Prostate gland (tissue), 2 donors: ENCODE data around the gene HOXC12. TPM values are rescaled to one million over a fixed set of nuclear protein-coding genes. Genes with fewer than 3 reads are reported as not detected.

ENCODE experiments used
- DNase-seq: peaks from one replicate; pipeline ENCODE4 v3.0.0-alpha.2; 2019; ENCODE audit warnings: low spot score
- H3K27ac ChIP-seq, 2 donors: fragments of 200-600 bp; sonication (generic); 2 replicates each; pipeline ENCODE4 v1.5.1; 2017 to 2019
- H3K27me3 ChIP-seq: fragments of 200-600 bp; sonication (generic); replicated peaks from 2 replicates; pipeline ENCODE4 v1.5.1; 2019; ENCODE audit not compliant: insufficient read depth
- H3K36me3 ChIP-seq, 2 donors: fragments of 200-600 bp; sonication (generic); 1 replicate in 1 of 2; 2 replicates in 1 of 2; pipeline versions ENCODE4 v1.5.1 to v1.8.1; 2017 to 2019
- H3K4me1 ChIP-seq: fragments of 200-600 bp; sonication (generic); replicated peaks from 2 replicates; pipeline ENCODE4 v1.5.1; 2019
- H3K4me3 ChIP-seq, 2 donors: fragments of 200-600 bp; sonication (generic); 2 replicates each; pipeline ENCODE4 v1.5.1; 2017 to 2019
- H3K9me3 ChIP-seq: fragments of 200-600 bp; sonication (generic); 2 replicates; pipeline ENCODE4 v1.5.1; 2017
- POLR2A ChIP-seq: fragments of 450-650 bp; IDR thresholded peaks from one replicate; pipeline ENCODE4 v1.6.1; 2016; ENCODE audit warnings: antibody characterized with exemption, mild to moderate bottlenecking
- POLR2AphosphoS5 ChIP-seq: sonication (generic); formaldehyde crosslinking; IDR thresholded peaks from one replicate; pipeline ENCODE4 v1.6.1; 2017; ENCODE audit warnings: antibody characterized with exemption
- WGBS: methylation state at CpG from one replicate; pipeline ENCODE4 v1.1.5; 2018; 5-methylcytosine and 5-hydroxymethylcytosine counted together
- intact Hi-C: fragments of 100-400 bp; cut with DNase I; formaldehyde crosslinking; loops from one replicate; pipeline ENCODE4 v1.14.2; 2022
- total RNA-seq, 2 donors: library from RNA; depleted of rRNA; stranded (reverse); fragments of >200 nt; gene quantifications; one replicate each; pipeline ENCODE4 v1.1.0, GENCODE V29; 2016
- TF ChIP-seq, protein P1 (sequence below), 4 experiments: fragments of 200-600 bp in 2 of 4; fragments of 450-650 bp in 2 of 4; sonication (generic) in 2 of 4; IDR thresholded peaks; 1 replicate in 3 of 4; 2 replicates in 1 of 4; pipeline ENCODE4 v1.5.1; 2016 to 2019; ENCODE audit warnings: antibody characterized with exemption in 4 of 4, mild to moderate bottlenecking in 2 of 4, moderate library complexity in 2 of 4

Gene HOXC12
- total RNA-seq, 2 donors from 2014 or later, result not detected

DNA sequence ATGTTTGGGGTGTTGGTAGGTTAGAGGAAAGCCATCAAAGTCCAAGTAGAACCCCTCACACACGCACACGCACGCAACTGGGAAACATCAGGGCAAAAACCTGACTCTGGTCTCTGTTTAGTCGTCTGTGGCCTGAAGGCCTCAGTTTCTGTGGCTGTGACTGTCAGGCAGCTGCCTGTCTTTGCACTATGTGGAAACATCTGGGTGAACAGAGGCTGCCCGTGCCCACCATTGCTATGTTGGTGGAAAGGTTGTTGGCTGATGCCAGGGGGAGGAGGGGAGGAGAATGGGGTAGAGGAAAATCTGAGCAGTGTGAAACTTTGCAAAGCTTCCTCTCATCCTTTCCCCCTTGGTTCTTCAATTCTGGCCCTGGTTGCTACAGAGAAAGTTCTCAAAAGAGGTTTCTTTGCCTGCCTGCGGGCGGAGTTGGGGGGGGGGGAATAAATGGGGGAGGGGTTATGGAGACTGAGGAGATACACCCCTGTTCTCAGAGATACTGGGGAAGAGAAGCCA, 37.7 kb downstream of the HOXC12 start:
- Histone ChIP-seq H3K36me3 (no peaks in the 10 kb centered on the region), H3K4me3 (no peak overlapping the region), H3K4me1 (no peaks in the 10 kb centered on the region), H3K27ac (no peak overlapping the region), H3K9me3 (no peaks in the 10 kb centered on the region), H3K27me3 (peaks cover 72% of the 10 kb centered on the region)
- TF ChIP-seq POLR2A (no peak), POLR2AphosphoS5 (no peak)
- TF ChIP-seq, protein P1, sequence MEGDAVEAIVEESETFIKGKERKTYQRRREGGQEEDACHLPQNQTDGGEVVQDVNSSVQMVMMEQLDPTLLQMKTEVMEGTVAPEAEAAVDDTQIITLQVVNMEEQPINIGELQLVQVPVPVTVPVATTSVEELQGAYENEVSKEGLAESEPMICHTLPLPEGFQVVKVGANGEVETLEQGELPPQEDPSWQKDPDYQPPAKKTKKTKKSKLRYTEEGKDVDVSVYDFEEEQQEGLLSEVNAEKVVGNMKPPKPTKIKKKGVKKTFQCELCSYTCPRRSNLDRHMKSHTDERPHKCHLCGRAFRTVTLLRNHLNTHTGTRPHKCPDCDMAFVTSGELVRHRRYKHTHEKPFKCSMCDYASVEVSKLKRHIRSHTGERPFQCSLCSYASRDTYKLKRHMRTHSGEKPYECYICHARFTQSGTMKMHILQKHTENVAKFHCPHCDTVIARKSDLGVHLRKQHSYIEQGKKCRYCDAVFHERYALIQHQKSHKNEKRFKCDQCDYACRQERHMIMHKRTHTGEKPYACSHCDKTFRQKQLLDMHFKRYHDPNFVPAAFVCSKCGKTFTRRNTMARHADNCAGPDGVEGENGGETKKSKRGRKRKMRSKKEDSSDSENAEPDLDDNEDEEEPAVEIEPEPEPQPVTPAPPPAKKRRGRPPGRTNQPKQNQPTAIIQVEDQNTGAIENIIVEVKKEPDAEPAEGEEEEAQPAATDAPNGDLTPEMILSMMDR (IDR thresholded peaks at IDR 0.05), result no peak
- intact Hi-C loops, result no loop called here
- WGBS, result 74% methylated on average over 7 of the region's 7 CpGs
- no peak for DNase-seq

DNA sequence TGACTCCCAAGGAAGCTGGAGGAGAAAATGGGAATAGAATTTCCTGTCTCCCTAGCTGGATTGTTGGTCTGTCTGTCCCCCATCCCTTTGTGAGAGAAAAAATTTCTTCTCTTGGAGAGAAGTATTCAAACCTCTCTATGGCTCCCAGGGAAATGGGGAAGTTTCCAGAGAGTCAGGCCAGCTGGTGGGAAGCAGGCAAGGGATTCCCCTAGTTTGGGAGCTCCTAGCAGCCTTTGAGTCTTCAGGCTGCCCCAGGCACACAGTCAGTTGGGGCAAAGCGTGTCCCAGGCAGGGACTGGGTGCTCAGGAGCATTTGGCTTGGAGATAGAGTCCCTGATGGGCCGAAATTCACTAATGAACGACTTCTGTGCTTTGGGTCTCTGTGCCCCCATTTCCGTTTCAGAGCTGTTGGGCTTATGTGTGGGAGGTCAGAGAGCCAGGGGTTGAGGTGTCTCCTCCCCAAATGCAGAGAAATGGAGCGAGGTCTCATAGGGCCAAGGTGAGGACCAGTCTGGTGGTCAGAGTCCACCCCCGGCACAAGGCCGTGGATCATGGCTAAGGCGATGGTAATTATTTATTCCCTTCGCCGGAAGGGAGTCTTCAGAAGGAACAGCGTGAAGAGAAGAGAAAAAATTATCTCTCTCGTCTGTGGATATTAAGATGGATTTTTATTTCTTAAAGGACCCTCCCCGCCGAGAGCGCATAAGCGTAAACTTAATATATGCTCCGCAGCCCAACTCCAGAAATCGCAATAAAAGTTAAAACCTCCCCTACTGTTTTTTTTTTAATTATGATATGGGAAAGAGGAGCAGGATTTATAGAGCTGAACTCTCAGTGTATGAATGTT, 38.7 kb downstream of the HOXC12 start:
- Histone ChIP-seq H3K27me3 (peaks cover 72% of the 10 kb centered on the region), H3K36me3 (no peaks in the 10 kb centered on the region), H3K9me3 (no peaks in the 10 kb centered on the region), H3K4me1 (no peaks in the 10 kb centered on the region), H3K27ac (no peak overlapping the region), H3K4me3 (no peak overlapping the region)
- 56% methylated on average over 18 of the region's 18 CpGs for WGBS
- TF ChIP-seq, protein P1 (IDR thresholded peaks at IDR 0.05), result no peak
- no peak for TF ChIP-seq POLR2AphosphoS5
- no peak for TF ChIP-seq POLR2A
- DNase-seq, result no peak
- intact Hi-C loops, result no loop called here

- Histone ChIP-seq H3K36me3 (no peaks in the 10 kb centered on the region), H3K4me3 (no peak overlapping the region), H3K9me3 (no peaks in the 10 kb centered on the region), H3K27me3 (peaks cover 68% of the 10 kb centered on the region), H3K27ac (no peak overlapping the region), H3K4me1 (no peaks in the 10 kb centered on the region)
- WGBS, result 5% methylated on average over 19 of the region's 19 CpGs
- intact Hi-C loops, result no loop called here
- TF ChIP-seq, protein P1 (IDR thresholded peaks at IDR 0.05), result no peak
- TF ChIP-seq POLR2AphosphoS5 (no peak), POLR2A (no peak)
- no peak for DNase-seq
Observed at GRCh38 chr12:53994009-53994263, 39.2 kb downstream of the HOXC12 start.

DNA sequence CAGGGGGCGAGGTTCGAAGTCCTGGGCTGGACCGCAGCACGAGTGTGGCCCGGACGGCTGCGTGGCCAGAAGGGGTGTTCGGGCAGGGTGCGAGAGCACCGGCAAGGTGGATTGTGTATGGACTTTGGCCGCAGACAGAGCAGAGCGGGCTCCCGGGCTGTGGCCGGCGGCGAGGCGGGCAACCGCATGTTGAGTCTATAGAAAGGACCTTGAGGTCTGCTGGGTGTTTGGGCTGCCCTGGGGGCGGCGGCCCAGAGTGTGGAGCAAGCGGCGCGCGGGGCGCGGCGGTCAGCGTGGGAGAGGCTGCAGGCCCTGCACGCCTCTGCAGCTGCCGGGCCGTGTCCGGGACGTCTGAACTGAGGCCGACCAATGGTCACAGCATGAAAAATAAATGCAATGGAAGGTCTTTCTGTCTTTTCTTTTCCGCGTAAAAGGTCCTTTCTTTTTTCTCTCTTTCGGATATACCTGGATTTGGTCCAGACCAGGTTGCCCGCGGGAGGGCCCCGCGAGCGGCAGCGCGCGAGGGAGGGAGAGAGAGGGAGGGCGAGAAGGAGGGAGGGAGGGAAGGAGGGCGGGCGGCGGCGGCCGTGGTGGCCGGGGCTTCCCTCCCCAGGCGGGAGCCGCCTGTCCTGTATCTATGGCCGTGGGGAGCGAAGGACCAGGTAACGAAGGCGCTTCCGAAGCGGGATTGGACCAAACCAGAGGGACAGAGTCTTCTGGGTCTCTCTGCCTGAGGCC, 39.7 kb downstream of the HOXC12 start:
- WGBS, result 8% methylated on average over 60 of the region's 60 CpGs
- TF ChIP-seq POLR2AphosphoS5 (no peak), POLR2A (no peak)
- TF ChIP-seq, protein P1 (IDR thresholded peaks at IDR 0.05), result no peak
- no peak for DNase-seq
- H3K27ac ChIP-seq, result no peak overlapping the region
- no peaks in the 10 kb centered on the region for H3K36me3 ChIP-seq
- H3K9me3 ChIP-seq, result no peaks in the 10 kb centered on the region
- intact Hi-C loops, result no loop called here
- no peak overlapping the region for H3K4me3 ChIP-seq
- H3K27me3 ChIP-seq, result peaks cover 70% of the 10 kb centered on the region
- no peaks in the 10 kb centered on the region for H3K4me1 ChIP-seq
